A673 (cell line): ENCODE results near the gene FOSL1.

Experiments used
- CTCF ChIP-seq: fragments of 300-800, 200-600 bp; sonication (generic); conservative IDR thresholded peaks from 2 replicates; pipeline ENCODE4 v1.5.1; 2017; ENCODE audit warnings: low read depth, mild to moderate bottlenecking, antibody characterized with exemption, low read length, moderate library complexity, mixed read lengths
- EZH2 ChIP-seq: fragments of 200-600 bp; sonication (generic); IDR thresholded peaks from 2 replicates; pipeline ENCODE4 v1.6.1; 2017; ENCODE audit warnings: borderline replicate concordance, low read depth, mild to moderate bottlenecking, mixed read lengths, antibody characterized with exemption, low read length; ENCODE audit not compliant: poor library complexity, severe bottlenecking

DNA sequence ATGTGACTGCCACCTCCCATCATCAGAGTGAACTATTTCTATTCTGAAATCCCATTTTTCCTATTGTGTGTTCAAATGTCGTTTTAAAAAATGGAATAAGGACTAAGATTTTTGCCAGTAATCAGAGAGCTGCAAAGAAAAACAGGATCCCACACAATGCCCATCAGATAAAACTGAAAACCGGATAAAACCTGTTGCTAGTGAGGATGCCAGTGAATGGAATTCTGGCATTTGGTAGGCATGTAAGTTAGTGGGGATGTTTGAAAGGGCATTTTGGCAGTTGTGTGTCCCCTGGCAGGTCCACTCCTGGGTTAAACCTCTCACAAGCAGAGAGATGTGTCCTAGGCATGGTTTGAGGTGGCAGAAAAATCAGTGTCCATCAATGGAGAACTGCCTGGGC is 25.2 kb upstream of the FOSL1 start:
- no peak for TF ChIP-seq CTCF
- no peak for TF ChIP-seq EZH2
